ENCODE results near the gene ADGRL4.
"Not testable (repeated sequence)": the region's sequence is repeated elsewhere in the genome, so short reads cannot be mapped to it uniquely, and the experiment has no call there.

The ADGRL4 gene

DNA sequence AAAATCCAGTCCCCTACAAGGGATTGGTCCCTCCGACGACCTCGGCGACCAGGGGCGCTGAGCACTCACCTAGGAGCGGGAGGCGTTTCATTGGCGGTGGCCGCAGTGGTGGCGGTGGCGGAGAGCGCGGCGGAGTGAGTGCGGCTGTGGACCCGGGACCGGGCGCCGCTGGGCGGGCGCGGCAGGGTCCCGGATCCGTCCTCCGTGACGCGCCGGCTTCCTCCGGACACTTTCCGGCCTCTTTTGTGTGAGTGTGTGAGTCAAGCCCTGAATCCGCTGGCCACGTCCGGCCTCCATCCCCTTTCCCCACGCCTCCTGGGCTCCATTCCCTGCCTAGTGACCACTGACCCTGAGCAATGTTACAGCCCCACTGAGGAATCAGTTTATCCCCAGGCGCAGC lies at the start of gene ADGRL4:
Gene ADGRL4 (minus strand): TSS at position 167 of the 400 bp plus-strand sequence. CDS start 76 bp downstream, at position 91.
- DNase-seq: no peak

DNA sequence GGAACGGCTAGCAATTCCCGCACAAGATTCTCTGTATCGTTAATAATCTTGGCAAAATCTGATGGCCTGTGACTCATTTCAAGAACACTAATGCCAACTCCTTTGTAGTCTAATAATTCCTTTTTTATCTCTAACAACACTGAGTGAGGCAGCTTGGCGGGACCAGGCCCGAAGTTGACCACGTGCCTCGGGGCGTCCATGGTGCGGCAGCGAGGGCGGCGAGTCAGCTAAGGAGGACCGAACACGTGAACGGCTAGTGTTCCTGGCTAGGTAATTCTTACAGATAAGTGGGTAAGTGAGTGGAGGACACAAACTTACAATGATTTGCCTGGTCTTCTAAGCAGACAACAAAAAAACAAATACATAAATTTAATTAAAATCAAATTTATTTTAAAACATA lies 49.3 kb upstream of the ADGRL4 start:
- DNase-seq: no peak

DNA sequence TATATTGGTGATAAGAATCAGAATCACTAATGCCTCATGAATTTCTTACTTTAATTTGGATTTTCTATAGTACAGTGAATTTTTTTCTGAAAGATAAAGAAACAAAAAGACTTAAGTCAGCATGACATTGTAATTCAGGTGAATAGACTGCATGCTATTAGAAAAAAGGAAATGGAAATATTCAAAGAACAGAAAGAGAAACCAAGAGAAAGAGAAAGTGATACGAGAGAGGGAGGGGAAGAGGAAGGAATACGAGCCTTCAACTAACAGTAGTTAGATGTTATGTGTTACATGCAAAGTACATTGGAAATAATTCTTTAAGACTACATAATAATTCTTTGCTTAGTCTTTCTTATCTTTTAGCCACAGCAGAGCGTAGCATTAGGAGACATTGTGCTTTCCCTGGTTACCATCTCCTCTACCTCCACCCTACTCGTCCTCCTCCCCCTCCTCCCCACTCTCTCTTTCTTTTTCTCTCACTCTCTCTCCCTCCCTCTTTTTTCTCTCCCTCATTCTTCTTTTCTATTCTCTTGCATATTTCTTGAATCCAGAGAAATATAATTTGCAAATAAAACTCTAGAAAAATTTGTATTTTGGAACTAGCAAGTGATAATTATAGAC lies 46.4 kb upstream of the ADGRL4 start:
- no peak for DNase-seq

DNA sequence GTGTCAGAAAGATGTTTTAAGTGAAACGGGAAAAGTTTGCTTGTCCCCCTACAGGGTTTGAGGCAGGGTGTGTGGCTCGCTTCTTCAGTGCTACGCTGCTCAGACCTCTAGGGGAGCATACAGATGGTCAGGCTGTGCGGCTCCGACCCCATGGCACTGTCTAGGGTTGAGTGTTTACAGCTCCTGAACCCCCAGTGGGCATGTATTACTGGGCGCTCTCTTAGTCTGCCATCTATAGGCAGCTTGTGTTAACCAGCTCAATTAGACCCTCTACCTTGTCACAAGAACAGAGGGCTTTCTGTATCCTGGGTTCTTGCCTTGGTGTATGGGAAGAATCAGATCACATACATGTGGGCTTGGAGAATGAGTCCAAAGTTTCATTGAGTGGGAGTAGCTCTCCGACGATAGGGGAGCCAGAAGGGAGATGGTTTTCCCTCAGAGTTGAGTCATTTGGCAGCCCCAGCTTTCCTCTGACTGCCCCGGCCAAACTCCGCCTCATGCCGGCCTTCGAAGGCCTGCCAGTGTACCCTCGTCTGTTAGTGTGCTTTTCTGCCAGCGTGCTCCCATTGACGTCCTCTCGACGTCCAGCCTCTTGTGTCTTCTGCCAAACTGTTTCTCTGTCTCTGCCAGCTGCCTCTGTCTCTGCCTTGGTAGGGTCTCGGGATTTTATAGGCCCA lies 38.6 kb upstream of the ADGRL4 start:
- no peak for DNase-seq

DNA sequence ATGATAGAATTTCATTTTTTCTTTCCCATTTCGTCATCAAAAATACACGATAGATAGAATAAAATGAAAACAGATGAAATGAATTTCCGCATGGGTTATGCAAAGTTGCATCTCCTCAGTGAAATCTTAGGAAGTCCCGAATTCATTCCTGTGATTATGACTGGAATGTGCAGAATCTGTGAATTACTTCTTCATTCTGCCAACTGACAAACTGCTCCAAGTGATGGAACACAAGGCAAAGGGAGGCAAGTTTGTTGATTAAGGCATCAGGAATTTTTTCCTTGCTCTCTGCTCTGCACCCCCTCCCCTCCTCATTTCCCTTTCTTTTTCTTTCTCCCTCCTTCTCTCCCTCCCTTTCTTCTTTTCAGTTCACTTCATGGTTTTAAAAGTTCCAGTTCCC lies 37.0 kb upstream of the ADGRL4 start:
- DNase-seq: no peak

DNA sequence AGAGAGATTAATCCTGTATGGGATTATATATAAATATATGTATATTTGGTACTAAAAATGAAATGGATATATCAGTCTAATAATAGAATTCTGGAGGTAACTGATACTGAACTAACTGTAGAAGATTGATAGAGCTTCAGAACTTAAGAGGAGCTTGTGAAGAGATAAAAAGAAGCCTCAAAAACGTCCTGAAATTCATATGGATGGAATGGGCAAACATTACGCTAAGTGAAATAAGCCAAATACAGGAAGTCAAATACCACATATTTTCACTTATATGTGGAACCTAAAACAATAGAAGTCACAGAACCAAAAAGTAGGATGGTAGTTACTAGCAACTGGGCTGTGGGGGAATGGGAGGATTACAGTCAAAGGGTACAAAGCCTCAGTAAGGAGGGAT lies 36.0 kb upstream of the ADGRL4 start:
- no peak for DNase-seq

DNA sequence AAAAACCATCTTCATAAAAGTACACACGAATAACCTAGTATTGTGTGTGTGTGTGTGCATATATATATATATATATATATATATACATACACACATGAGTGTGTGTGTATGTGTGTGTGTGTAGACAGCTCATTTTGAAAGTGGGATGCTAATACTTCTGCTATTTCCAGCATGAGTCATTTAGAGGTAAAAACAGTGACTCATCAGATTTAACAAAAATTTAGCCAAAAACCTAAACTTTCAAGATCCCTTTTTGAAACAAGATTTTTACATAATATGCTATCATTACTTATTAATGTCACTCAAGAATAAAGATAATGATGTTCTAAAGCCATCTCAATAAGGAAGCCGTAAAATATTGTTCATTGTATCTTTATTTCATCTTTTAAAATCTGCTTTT lies 35.6 kb upstream of the ADGRL4 start:
- DNase-seq: no peak

DNA sequence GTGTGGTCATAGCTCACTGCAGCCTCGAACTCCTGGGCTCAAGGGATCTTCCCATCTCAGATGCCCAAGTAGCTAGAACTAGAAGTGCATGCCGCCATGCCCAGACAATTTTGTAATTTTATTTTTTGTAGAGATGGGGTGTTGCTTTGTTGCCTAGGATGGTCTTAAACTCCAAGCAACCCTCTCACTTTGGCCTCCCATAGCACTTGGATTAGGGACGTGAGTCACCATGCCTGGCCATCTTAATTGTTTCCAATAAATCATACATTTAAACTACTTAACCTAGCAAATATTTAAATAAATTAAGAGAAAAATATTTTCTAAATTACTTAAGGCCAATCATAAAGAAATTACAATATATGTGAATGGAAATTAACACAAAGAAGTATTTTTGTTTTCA lies 35.1 kb upstream of the ADGRL4 start:
- DNase-seq: no peak

DNA sequence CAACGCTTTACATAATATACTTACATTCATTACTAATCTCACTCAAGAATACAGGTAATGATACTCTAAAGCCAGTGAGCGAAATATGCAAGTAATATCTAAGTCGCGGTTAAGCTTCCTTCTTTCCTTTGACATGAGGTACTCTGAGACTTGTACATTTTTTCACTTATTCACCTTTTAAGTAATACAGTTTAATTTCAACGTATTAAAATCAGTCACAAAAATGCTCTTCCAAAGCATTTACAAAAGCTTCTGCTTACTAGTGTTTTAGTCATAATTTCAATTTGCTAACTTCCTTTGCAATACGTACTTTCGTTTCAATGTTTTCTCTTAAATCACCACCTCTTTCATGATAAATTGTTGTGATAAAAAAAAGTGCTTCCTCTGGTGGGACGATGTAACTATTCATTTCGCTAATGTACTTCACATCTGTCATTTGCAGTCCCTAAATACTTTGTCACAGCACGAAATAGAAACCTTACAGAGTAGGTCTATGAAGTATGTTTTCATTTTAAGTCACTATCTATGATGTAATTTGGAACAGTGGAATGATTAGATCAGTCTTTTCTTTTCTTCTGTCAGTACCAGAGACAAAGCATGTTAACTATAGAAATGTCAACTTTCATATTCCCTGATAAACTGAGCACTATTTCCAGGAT lies 34.0 kb upstream of the ADGRL4 start:
- DNase-seq: no peak

DNA sequence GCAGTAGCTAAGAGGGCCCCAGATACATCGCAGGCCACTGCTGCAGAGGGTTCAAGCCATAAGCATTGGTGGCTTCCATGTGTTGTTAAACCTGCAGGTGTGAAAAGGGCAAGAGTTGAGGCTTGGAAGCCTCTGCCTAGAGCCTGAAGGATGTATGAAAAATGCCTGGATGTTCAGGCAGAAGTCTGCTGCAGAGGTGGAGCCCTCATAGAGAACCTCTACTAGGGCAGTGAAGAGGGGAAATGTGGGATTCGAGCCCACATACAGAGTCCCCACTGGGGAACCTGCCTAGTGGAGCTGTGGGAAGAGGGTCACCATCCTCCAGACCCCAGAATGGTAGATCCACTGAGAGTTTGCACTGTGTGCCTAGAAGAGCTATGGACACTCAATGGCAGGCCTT lies 30.6 kb upstream of the ADGRL4 start:
- DNase-seq: no peak

DNA sequence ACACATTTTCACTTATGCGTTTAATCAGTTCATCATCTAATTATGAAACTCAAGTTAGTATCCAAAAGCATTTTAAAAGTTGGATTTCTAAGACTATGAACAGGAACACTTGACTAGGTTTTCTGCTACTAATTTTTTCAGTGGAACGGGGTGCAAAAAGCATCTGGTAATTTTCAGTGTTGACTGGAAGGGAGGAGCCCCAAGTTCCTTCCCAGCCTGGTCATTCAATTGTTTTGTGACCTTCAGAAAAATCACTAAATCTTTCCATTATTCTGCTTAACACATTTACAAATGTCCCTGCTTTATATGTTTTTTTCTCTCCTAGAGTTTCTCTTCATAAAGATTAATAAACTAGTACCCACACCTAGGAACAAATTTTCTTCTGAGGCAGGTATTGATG lies 6.0 kb upstream of the ADGRL4 start:
- DNase-seq: no peak

DNA sequence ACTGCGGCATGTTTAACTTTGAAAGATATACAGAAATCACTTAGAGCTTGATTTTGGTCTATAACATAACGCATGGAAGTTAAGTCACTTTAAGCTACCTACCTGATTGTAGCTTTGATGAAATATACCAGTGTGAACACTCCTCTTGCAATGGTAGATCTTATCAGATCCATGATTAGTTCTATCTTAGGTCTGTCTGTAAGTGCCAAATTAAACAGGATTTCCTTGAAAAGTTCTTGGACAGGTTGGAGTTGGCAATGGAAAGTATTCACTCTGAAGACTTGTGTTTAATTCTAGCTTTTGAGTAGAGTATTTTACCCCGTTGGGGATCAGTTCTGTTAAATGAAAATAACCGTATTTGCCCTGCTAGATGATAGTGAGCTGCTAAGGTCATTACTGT lies 4.1 kb upstream of the ADGRL4 start:
- no peak for DNase-seq

DNA sequence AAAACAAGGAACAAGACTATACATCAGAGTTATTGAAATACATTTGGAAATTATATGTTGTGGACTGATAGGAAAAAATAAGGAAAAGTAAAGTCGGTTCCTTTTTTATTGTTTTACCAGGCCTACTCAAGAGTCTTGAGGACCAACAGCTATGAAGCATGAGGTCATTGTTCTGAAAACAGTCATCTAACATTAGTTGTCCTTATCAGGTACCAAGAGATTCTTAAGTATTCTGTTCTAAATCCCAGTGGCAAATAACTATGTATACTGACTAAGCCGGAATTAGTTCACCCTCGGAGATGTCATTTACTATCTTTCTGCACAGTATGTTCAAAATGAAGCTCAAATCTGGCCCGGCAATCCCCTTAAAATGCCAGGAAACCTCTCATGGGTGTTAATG lies 585 bp downstream of the ADGRL4 start:
- no peak for DNase-seq

DNA sequence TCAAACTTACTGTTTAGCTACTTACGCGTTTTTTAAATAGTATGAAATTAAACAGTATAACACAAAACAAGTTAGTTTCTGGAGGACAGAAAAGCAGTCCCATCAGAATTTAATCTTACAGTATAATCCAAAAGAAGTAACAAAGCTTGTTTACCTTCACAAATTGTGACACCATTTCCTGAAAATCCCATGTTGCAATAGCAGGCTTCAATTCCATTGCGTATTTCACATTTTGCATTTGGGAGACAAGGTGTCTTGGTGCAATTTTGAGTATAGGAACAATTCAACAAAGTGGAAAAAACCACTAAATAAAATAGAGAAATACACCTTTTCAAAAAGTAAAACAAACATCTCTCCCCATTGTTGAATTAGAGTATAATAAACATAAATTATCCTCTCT lies 1.6 kb downstream of the ADGRL4 start:
- no peak for DNase-seq

DNA sequence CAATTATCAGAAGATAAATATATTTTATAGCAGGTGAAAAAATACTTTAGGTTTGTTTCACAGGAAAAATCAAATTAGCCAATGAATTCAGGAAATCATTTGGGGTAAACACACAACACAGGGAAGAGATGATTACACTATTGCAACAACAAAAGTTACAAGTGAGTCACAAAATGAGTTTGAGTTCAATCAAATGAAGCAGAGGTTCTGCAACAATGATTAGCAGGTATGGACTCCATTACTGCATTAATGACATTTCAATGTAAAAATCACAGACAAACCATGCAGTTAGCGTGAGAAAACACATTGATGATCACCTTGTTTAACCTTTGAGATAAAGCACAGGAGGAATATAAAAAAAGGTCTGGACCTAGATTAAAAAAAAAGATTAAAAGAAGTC lies 9.7 kb downstream of the ADGRL4 start:
- DNase-seq: no peak

DNA sequence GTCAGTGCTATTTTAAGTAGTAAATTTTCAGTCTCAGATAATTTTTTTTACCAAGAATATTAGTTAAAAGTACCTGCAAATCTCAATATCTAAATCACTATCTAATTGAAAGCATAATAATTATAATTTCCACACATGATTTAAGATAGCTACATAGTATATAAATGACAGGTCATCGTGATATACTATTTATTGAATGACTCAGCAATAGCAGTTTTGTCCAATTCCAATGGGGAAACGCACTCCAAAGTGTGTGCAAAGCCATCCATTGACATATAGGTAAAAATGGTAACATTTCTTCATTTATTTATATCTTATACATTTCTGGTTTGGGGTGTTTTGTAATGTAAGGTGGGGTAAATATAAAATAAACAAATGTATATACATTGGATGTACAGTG lies 19.5 kb downstream of the ADGRL4 start:
- DNase-seq: no peak

DNA sequence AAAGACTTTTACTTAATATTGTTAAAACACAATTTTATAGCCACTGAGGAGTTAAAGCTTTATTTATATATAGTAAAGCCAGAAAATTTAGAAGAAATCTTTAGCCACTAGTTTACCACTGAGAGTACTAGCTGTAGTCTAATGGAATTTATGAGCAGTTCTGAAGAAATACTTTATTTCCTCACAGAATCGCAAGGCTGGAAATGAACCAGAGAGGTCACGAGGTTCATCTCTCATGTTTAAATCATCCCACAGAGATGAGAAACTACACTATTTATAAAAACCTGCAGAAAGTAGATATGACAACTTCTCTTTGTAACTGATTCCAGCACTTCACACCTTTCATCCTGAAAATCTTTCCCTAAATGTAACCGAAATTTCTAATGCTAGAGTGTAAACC lies 26.0 kb downstream of the ADGRL4 start:
- DNase-seq: no peak

DNA sequence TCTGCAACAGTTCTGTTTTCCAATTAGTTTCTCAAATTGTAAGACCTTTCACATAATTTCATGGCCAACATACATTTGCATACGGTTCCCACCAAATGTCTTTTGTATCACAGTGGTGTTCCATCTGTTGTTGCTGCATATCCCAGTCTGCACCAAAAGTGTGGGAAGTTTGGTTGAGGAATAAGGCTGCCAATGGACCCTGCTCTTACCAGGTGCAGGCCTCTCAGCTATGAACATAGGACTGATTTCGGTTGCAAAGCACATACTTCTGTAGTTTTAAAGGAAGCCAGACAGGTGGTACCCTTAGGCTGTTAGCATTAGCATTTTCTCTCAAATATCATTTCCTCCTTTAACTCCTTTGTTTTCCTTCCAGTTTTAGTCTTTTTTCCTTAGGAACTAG lies 33.8 kb downstream of the ADGRL4 start:
- DNase-seq: no peak

DNA sequence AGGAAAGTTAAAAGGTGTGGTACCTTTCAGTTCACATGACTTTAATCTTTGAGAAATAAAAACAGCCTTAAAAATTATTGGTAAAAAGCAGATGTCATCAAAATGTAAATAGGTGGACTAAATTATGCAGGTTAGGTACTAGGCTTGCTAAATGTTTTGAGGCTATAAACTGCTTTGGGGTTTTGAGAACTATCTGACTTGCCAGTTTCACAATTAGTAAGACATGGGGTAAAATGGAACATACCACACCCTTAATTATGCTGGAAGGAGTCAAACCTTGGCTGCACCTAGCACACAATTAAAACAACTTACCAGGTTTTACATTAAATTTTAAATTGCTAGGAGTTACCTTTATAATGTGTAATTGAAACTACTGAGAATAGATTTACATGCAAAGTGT lies 39.4 kb downstream of the ADGRL4 start:
- DNase-seq: not testable (repeated sequence)

DNA sequence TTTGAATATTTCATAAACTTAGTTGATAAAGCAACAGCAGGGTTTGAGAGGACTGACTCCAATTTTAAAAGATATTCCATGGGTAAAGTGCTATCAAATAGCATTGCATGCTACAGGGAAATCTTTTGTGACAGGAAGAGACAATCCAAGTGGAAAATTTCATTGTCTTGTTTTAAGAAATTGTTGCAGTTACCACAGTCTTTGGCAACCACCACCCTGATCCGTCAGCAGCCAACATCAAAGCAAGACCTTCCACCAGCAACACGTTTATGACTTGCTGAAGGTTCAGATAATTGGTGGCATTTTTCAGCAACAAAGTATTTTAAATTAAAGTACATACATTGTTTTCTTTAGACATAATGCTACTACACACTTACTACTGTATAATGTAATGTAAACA lies 47.8 kb downstream of the ADGRL4 start:
- DNase-seq: no peak

DNA sequence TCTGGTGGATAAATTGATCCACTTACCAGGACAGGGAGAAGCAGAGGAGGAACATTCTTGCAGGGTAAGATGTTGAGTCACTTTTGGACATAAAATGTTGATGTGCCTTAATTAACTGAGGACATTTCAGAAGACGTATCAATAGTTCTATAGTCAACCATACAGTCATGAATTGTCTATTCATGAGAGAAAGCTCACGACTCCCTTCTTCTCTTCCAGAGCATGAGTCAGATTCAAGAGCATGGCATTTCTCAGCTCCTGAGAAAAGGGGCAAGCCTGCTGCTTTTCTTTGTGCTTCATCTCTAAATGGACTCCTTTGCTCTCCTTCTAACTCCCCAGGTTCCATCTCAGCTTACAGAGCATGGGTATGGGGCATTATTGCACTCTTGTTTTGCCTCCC lies 55.7 kb downstream of the ADGRL4 start:
- DNase-seq: no peak

DNA sequence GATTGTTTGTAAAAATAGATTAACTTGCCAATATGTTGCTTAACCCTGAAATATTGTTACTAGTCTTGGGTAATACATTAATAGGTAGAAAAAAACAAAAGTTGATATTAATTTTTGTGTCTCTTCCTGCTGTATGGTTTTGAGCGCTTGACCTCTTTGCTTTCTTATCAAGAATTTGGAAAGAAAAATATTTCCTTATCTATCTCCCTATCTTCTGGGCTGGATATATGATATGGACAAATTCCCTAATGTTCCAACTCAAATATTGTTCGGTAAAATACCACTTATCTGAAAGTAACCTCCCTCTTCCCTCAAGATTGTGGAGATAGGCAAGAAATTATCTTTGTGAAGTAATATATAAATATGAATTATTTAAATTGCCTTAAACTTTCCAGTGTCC lies 57.3 kb downstream of the ADGRL4 start:
- DNase-seq: no peak

DNA sequence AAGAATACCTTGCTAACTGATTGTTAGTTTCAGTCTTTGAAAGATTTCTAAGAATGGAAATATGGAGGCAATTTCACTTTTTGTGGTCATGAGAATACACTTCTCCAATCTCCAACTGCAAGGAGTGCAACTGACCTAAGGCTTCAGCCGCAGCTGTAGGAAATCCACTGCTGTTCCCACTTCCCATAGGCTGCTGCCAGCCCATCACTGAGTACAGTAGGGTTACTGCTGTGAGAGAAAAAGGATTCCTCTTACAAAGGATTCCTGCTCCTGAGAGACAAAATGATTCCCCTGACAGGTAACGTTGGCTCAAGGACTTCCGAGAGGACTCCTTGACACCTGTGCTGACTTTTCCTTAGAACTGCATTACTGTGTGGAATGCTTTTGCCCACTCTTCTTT lies 87.4 kb downstream of the ADGRL4 start:
- no peak for DNase-seq

DNA sequence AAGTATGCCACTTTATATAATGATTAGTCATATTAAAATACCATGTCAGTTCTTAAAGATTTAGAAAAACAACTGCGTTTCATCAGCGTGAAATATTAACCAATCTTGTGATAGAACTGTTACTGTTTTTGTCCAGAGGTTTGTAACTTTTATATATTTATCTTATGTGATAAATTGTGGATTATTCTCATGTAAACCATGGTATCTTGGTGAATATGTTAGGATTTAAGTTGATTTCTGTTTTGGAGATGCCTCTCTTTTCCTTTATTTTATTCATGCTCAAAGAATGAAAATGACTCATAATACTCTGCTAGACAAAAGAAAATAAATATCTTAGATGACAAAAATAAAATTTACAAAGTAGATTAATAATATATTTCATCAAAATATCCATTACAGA lies 88.4 kb downstream of the ADGRL4 start:
- no peak for DNase-seq

DNA sequence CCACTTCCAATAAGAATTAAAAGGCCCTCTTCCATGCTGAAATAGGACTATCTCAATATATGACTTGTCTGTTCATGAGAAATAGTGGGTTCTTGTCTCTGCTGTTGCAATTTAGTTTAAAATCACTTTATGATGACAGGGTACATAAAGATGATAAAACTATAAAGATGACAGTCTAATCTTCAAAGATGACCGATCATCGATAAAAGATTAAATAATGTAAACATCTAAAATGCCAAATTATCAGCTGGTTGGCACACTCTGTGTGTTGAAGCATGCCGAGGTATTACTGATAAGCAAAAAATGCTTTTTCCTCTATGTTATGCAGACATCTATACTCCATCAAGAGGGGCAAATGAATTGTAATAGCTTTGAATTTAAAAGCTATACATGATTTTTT lies 89.5 kb downstream of the ADGRL4 start:
- DNase-seq: no peak
